Measurements from ENCODE around the gene CAPZB.

Gene CAPZB

GRCh38 chr1:19327736-19328135 is 157.6 kb downstream of the CAPZB start:
- DNase-seq (ENCODE audit: low spot score), result no peak

GRCh38 chr1:19327301-19327700 is 158.0 kb downstream of the CAPZB start:
- DNase-seq (ENCODE audit: low spot score), result no peak

DNA sequence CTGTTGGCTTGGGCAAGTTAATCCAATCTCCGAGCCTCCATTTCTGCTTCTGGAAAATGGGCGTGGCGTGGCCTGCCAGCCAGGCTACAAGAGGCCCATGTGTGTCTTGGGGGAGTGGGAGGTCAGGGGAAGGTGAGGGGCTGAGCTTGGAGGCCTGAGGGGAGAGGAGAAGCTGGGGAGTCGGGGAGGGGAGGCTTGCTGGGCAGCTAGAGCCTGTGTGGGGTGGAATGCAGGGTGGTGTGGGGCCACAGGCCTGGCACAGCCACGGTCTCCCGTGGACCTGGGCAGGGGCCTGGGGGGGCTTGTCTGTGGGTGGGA is 158.6 kb downstream of the CAPZB start:
- DNase-seq (ENCODE audit: low spot score), result no peak

GRCh38 chr1:19325958-19326747 is 159.2 kb downstream of the CAPZB start:
- no peak for DNase-seq (ENCODE audit: low spot score)

- no peak for DNase-seq (ENCODE audit: low spot score)
Observed at GRCh38 chr1:19325368-19325957, 159.9 kb downstream of the CAPZB start.

- no peak for DNase-seq (ENCODE audit: low spot score)
Observed at GRCh38 chr1:19324665-19324990, 160.7 kb downstream of the CAPZB start.

DNA sequence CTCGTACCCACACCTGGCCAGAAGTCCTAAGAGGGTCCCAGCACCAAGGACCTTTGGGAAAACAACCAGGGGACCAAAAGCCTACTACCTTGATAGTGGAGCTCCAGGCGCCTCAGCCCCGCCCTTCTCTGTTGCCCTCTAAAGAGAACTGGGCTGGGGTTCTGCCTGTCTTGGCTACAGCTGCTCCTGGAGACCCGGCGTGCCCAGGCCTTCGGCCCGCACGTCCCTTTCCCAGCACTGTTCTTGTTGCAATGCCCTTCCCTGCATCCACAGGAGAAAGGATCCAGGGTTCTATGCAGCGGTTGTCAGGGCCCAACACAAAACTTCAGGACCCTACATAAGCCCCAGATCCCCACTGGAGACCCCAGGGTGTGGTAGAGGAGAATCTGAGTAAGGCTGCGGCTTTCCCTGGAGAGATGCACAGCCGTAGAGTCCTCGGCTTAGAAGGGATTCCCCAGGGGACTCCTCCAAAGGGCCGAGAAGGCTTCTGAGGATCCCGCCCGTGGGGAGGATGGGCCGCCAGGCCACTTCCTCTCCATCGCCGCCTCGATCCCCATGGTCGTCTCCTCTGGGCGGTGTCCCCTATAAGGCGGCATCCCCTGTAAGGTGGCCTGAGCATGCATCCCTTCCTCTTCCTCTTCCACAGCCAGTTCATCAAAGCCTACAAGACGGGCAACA is 161.2 kb downstream of the CAPZB start:
- DNase-seq (ENCODE audit: low spot score), result no peak

GRCh38 chr1:19322481-19322880 is 162.9 kb downstream of the CAPZB start:
- no peak for DNase-seq (ENCODE audit: low spot score)

DNA sequence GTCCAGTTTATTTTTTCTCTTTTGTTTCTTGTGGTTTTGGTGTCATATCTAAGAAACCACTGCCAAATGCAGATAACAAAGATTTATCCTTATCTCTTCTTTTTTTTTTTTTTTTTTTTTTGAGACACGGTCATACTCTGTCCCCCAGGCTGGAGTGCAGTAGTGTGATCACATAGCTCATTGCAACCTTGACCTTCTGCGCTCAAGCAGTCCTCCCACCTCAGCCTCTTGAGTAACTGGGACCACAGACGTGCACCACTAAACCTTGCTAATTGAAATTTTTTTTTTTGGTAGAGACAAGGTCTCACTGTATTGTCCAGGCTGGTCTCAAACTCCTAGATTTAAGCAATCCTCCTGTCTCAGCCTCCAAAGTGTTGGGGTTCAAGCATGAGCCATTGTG is 164.3 kb downstream of the CAPZB start:
- DNase-seq (ENCODE audit: low spot score), result no peak

- DNase-seq (ENCODE audit: low spot score), result no peak
Observed at GRCh38 chr1:19319196-19319595, 166.1 kb downstream of the CAPZB start.

- no peak for DNase-seq (ENCODE audit: low spot score)
Observed at GRCh38 chr1:19317126-19317910, 168.0 kb downstream of the CAPZB start.

DNA sequence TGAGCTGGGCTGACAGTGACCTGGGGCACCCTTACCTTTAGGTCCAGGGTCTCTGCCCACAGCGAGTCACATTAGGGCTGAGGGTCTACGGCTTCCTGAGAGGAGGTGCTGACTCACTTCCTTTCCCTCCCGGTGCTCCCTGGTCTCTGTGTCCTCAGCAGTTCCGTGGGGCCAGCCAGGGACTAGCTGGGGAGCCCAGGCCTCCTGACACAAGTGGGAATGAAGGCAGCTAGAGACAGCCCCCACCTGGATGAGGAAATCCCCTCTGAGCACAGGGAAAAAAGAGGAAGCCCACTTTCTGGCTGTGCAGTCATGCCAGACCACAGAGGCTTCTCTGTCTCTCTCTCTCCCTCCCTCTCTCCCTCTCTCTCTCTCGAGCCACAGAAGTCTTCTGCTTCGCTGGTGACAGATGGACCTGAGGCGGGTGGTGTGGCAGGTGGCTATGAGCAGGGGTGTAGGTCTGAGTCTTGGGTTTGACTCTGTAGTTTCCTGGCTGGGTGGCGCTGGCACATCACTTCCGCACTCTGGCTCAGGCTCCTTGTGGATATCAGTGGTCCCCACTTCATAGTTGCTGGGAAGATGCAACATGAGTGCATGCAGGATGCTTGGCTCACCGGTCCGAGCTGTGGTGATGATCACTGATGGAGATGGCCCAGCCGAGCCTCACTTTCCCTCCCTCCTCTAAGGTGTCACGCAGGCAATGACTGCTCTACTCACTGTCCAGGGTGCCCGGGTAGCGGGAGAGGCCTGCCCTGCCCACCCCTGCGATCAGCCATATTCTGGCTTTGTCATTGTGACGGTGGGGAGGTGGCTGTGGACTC is 169.8 kb downstream of the CAPZB start:
- DNase-seq (ENCODE audit: low spot score), result no peak

DNA sequence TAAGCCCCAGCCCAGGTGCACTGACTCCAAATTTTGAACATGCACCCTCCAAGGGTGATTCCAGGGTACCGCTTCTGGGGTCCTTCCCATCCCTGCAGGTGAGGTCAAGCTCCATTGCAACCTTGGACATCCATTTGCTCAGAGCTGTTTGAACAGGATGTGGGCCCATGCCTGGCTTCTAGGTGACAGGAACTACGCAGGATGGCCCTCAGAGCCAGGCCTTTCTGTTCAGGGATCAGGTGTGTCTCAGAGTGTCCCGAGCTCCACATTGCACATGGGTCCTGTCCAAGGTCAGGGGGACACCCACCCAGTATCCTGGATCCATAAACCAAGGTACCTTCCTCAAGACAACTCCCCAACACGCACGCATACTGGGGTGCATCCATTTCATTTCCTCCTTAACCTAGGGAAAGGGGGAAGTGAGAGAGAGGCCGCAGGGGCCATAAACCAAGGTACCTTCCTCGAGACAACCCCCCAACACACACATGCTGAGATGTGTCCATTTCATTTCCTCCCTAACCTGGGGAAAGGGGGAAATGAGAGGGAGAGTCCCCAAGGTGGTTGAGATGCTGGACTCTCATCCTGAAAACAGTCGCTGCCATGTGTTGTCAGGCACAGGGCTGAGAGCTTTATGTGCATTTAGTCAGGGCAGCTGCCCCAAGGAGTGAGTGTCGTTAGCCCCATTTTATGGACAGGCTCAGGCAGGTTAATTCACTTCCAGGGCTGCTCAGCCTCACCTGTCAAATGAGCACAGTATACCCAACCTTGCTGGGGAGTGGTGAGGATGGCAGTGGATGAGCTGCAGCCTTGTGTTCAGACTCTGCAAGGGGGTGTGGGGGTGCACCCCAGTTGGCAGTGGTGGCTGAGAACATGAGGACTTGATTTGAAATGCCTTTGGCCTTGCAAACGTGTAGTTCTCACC is 171.1 kb downstream of the CAPZB start:
- DNase-seq (ENCODE audit: low spot score), result no peak

DNA sequence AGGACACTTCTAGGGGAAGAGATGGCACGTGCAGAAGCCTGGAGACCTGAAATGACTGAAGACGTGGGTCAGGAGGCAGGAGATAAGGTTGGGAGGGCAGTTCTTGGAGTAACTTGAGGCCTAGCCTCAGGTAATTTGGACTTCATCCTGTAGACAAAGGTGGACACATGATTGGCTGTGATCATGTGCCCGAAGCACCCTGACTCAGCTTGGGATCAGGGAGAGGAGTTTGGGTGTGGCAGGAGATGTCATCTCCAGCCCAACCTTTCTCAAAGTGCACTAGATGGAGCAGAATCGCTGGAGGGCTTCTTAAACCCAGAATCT is 171.7 kb downstream of the CAPZB start:
- no peak for DNase-seq (ENCODE audit: low spot score)

GRCh38 chr1:19312782-19313635 is 172.3 kb downstream of the CAPZB start:
- no peak for DNase-seq (ENCODE audit: low spot score)

- peak; percentile 99 for DNase-seq (ENCODE audit: low spot score)
Observed at GRCh38 chr1:19311931-19312781, 173.2 kb downstream of the CAPZB start, which contains the start of the genes AKR7A2 and SLC66A1. AKR7A2 (minus strand) TSS chr1:19312144; CDS start chr1:19312124, 20 bp downstream. SLC66A1 (plus strand) TSS chr1:19312326; CDS start chr1:19317678, 5,352 bp downstream.

- DNase-seq (ENCODE audit: low spot score), result peak; percentile 64
Observed at GRCh38 chr1:19311503-19311930, 173.8 kb downstream of the CAPZB start.

GRCh38 chr1:19310720-19311502 is 174.4 kb downstream of the CAPZB start:
- peak; percentile 47 for DNase-seq (ENCODE audit: low spot score)

All from D341Med (cell line).